Large intestine (tissue), 3 donors: ENCODE results near the gene OCA2. TPM values are rescaled to one million over a fixed set of nuclear protein-coding genes. Genes with fewer than 3 reads are reported as not detected.

Experiments
- DNase-seq, 2 donors: peaks; one replicate each; pipeline versions ENCODE4 v3.0.0 to v3.0.0-alpha.2; 2013
- H3K27ac ChIP-seq: one replicate; pipeline ENCODE4 v1.5.1; 2013; ENCODE audit warnings: low read length
- H3K27me3 ChIP-seq: 2 replicates; pipeline ENCODE4 v1.6.1; 2013; ENCODE audit warnings: low read length; ENCODE audit not compliant: control insufficient read depth, insufficient read depth
- H3K36me3 ChIP-seq: 2 replicates; pipeline ENCODE4 v1.6.1; 2013; ENCODE audit warnings: low read length; ENCODE audit not compliant: control insufficient read depth, insufficient read depth
- H3K4me1 ChIP-seq: one replicate; pipeline ENCODE4 v1.6.1; 2013; ENCODE audit warnings: low read length; ENCODE audit not compliant: control insufficient read depth, insufficient read depth
- H3K4me3 ChIP-seq: one replicate; pipeline ENCODE4 v1.5.1; 2013; ENCODE audit warnings: low read length
- H3K9me3 ChIP-seq: one replicate; pipeline ENCODE4 v1.6.1; 2013; ENCODE audit warnings: mild to moderate bottlenecking, low read depth, low read length, moderate library complexity; ENCODE audit not compliant: control insufficient read depth
- WGBS: methylation state at CpG from one replicate; pipeline ENCODE4 v1.1.5; 2013; ENCODE audit warnings: low lambda C conversion rate; ENCODE audit not compliant: insufficient coverage; 5-methylcytosine and 5-hydroxymethylcytosine counted together
- polyA plus RNA-seq: library from polyadenylated mRNA; unstranded; fragments of 120-200 nt; gene quantifications from one replicate; pipeline ENCODE4 v1.2.1, GENCODE V29; 2013

Gene OCA2
- polyA plus RNA-seq, 1 donor = 6.5 TPM

- WGBS = no CpG with 5 or more reads among the region's 5 CpGs
- H3K9me3 ChIP-seq = no peaks in the 10 kb centered on the region
- DNase-seq = no peak
- H3K27me3 ChIP-seq = no peaks in the 10 kb centered on the region
- peaks cover 13% of the 10 kb centered on the region for H3K4me1 ChIP-seq
- H3K27ac ChIP-seq = peak overlapping the region; percentile 46
- H3K36me3 ChIP-seq = no peaks in the 10 kb centered on the region
- no peak overlapping the region for H3K4me3 ChIP-seq
Measured at GRCh38 chr15:28044121-28044672, 54.9 kb downstream of the OCA2 start.

DNA sequence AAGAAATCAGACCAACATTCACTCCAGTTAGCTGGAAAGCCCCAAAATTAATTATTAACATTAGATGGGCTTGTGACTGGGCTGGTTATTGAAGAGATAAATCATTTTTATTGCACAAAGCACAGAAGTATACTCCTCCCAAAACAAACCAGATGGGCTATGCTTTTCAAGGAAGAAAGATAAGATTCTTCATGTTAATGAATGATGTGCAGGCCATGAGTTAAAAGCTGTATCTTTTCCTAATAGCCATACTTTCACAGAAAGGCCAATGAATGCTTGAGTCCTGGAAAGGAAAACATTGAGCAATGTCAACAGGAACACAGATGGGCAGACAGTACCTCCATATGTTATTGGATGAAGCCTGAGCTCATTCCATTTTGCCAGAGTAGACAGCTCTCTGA, 55.4 kb downstream of the OCA2 start:
- H3K27ac ChIP-seq = peak overlapping the region; percentile 82

DNA sequence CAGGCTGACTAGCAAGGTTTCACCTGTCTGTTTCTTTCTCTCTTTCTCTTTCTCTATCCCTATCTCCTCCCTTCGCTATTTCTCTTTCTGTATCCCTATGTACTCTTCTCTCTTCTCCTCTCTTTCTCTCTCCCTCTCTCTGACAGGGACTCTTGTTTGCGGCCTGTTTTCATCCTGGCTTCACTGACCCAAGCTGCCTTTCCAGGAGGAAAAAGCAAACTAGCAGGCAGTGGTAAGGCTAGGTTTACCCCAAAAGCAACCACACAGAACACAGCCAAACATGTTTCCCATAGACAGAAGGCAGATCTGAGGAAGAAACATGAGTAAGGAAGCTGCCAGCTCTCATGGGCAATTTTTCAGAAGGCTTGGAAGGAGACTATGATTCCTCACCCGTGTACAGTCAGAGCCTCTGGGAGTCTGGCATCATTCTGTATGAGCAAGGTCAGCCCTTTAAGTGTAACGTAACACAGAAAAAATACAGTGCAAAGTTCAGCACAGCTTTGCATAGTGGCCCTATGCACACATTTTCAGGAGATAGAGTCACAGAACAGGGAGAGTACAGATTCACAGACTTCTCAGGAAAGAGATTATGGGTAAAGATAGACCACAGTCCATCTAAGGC, 61.0 kb downstream of the OCA2 start:
- no peaks in the 10 kb centered on the region for H3K9me3 ChIP-seq
- peaks cover 15% of the 10 kb centered on the region for H3K4me1 ChIP-seq
- no peak overlapping the region for H3K4me3 ChIP-seq
- H3K27me3 ChIP-seq = no peaks in the 10 kb centered on the region
- peak; percentile 76 to 88 for DNase-seq
- H3K27ac ChIP-seq = peak overlapping the region; percentile 86
- H3K36me3 ChIP-seq = no peaks in the 10 kb centered on the region
- 88% methylated on average over 1 of the region's 4 CpGs for WGBS

More for the DNA sequence above, 55.4 kb downstream of the OCA2 start:
- peak; percentile 69 to 86 for DNase-seq
- Histone ChIP-seq H3K36me3 (no peaks in the 10 kb centered on the region), H3K4me3 (no peak overlapping the region), H3K4me1 (peaks cover 15% of the 10 kb centered on the region), H3K27me3 (no peaks in the 10 kb centered on the region), H3K9me3 (no peaks in the 10 kb centered on the region)

GRCh38 chr15:28033443-28033842, 65.7 kb downstream of the OCA2 start:
- H3K9me3 ChIP-seq = no peaks in the 10 kb centered on the region
- no peak overlapping the region for H3K4me3 ChIP-seq
- H3K27ac ChIP-seq = no peak overlapping the region
- DNase-seq = no peak
- no CpG with 5 or more reads among the region's 3 CpGs for WGBS
- peaks cover 7% of the 10 kb centered on the region for H3K4me1 ChIP-seq
- no peaks in the 10 kb centered on the region for H3K36me3 ChIP-seq
- no peaks in the 10 kb centered on the region for H3K27me3 ChIP-seq

- WGBS = 80% methylated on average over 1 of the region's 2 CpGs
Measured at GRCh38 chr15:28030801-28031200, 68.3 kb downstream of the OCA2 start.

GRCh38 chr15:28027714-28028076, 71.4 kb downstream of the OCA2 start:
- WGBS = no CpG with 5 or more reads among the region's 12 CpGs
- no peaks in the 10 kb centered on the region for H3K4me1 ChIP-seq
- no peak overlapping the region for H3K27ac ChIP-seq
- no peak overlapping the region for H3K4me3 ChIP-seq
- no peaks in the 10 kb centered on the region for H3K36me3 ChIP-seq
- H3K27me3 ChIP-seq = no peaks in the 10 kb centered on the region
- DNase-seq = no peak
- peaks cover 2% of the 10 kb centered on the region for H3K9me3 ChIP-seq

More at GRCh38 chr15:28030801-28031200, 68.3 kb downstream of the OCA2 start:
- Histone ChIP-seq H3K27me3 (no peaks in the 10 kb centered on the region), H3K27ac (no peak overlapping the region), H3K4me3 (no peak overlapping the region), H3K36me3 (no peaks in the 10 kb centered on the region), H3K9me3 (peaks cover 2% of the 10 kb centered on the region), H3K4me1 (no peaks in the 10 kb centered on the region)
- DNase-seq = no peak

DNA sequence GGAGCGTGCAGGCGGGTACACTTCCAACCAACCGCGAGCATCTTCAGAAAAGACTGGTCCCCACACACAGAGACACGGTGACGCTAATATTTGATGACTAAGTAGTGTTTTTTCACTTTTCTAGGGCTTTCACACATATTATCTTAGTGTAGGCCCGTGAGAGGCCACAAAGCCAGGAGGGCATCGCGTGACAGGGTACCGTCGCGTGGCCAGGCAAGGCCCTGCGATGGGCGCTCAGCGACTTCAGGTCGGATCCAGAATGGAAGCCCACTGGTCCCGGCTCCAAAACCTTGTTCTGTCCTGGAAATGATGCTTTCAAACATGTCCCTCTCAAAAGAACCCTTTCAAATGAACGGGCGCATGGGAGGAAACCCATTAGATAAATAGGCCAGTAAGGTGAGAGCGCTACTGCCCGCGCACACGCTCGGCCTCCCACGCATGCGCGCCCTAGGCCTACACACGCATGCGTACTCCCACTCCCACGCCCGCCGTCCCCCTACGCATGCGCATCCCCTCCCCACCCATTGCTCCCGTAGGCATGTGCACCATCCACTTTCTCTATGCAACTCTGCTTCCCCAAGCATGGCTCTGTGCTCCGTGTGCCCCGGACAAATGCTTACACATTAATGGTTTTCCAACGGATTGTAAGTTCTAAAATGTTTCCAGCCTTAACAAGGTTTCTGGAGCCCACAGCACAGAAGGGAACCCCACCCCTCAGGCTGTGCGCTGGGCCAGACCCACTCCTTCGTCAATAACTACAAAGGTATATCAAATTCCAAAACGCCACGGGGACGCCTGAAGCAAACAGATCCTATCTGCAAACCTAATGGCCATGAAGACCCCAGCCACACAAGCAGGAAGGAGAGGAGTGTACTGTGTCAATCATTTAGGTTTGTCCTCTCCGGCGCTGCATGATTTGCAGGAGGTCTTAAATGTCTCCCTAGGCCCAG, 72.1 kb downstream of the OCA2 start:
- H3K36me3 ChIP-seq = no peaks in the 10 kb centered on the region
- WGBS = 100% methylated on average over 3 of the region's 45 CpGs

GRCh38 chr15:28026221-28026620, 72.9 kb downstream of the OCA2 start:
- DNase-seq = no peak
- H3K27me3 ChIP-seq = no peaks in the 10 kb centered on the region
- H3K36me3 ChIP-seq = no peaks in the 10 kb centered on the region
- H3K4me3 ChIP-seq = no peak overlapping the region
- peaks cover 8% of the 10 kb centered on the region for H3K4me1 ChIP-seq
- peaks cover 2% of the 10 kb centered on the region for H3K9me3 ChIP-seq
- H3K27ac ChIP-seq = no peak overlapping the region
- whole genome bisulfite sequencing = no CpG with 5 or more reads among the region's 9 CpGs

More for the DNA sequence above, 72.1 kb downstream of the OCA2 start:
- H3K27ac ChIP-seq = no peak overlapping the region
- no peaks in the 10 kb centered on the region for H3K27me3 ChIP-seq
- peaks cover 2% of the 10 kb centered on the region for H3K9me3 ChIP-seq
- no peak for DNase-seq
- H3K4me1 ChIP-seq = peaks cover 1% of the 10 kb centered on the region
- no peak overlapping the region for H3K4me3 ChIP-seq

DNA sequence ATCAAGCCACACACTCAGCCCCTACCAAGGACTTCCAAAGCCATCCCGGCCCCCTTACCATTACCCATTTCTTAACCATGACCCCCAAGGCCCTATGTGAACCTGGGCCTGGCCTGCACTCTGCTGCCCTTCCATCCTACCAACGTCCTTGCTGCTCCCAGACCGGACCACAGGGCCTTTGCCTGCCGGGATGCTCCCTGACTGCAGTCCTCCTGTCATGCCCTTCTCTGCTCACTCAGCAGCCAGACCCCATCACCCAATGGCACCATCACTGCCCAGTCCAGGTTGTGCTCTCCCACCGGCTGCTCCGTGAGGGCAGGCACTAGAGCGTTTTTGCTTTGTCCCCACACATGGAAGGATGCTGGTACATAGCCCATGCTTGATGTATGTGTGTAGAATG, 73.7 kb downstream of the OCA2 start:
- no peak for DNase-seq
- no peak overlapping the region for H3K4me3 ChIP-seq
- H3K27ac ChIP-seq = no peak overlapping the region
- no peaks in the 10 kb centered on the region for H3K36me3 ChIP-seq
- peaks cover 8% of the 10 kb centered on the region for H3K4me1 ChIP-seq
- WGBS = 100% methylated on average over 1 of the region's 7 CpGs
- H3K9me3 ChIP-seq = peaks cover 2% of the 10 kb centered on the region
- no peaks in the 10 kb centered on the region for H3K27me3 ChIP-seq

- H3K4me3 ChIP-seq = no peak overlapping the region
- WGBS = no CpG with 5 or more reads among the region's 1 CpG
- H3K4me1 ChIP-seq = peaks cover 8% of the 10 kb centered on the region
- no peaks in the 10 kb centered on the region for H3K27me3 ChIP-seq
- no peak overlapping the region for H3K27ac ChIP-seq
- no peaks in the 10 kb centered on the region for H3K36me3 ChIP-seq
- DNase-seq = no peak
- H3K9me3 ChIP-seq = peaks cover 2% of the 10 kb centered on the region
Measured at GRCh38 chr15:28024889-28025250, 74.2 kb downstream of the OCA2 start.
